Right lobe of liver (tissue), 4 donors: ENCODE data around the gene DCST1.

Experiments
- POLR2A ChIP-seq: fragments of 450-650 bp; IDR thresholded peaks from one replicate; pipeline ENCODE4 v1.6.1; 2017; ENCODE audit warnings: antibody characterized with exemption, mild to moderate bottlenecking
- TF ChIP-seq, protein P1 (sequence below), 4 donors: fragments of 200-600 bp in 3 of 4; fragments of 450-650 bp in 1 of 4; IDR thresholded peaks; one replicate each; pipeline versions ENCODE4 v1.5.1 to v1.8.0; 2016 to 2022; ENCODE audit warnings: antibody characterized with exemption in 4 of 4, mild to moderate bottlenecking in 2 of 4
- donor health status: DM: no; HTN: no; CAD: no.
- donor health status: DM: no; HTN: no; CAD: no.
- donor health status: DM: no; HTN: yes; CAD: no.

DNA sequence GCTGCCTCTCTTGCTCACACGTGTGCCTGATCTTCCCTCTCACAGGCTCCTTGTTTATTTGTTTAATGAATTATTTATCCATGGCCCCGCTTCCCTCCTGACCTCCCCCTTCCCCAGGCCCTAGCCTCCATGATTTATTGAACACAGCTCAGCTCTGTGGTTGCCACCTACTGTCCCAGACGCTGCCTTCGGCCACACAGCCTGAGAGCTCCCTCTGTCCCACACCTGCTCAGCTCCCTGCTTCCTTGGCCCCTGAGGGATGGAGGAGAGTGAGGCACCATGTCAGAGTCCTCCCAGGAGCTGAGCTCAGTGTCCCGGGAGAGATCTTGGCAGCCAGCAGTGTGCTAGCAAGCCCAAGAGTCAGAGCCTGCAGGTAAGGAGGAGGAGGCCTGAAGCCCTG, 41.9 kb downstream of the DCST1 start:
- no peak for TF ChIP-seq POLR2A
- TF ChIP-seq, protein P1, sequence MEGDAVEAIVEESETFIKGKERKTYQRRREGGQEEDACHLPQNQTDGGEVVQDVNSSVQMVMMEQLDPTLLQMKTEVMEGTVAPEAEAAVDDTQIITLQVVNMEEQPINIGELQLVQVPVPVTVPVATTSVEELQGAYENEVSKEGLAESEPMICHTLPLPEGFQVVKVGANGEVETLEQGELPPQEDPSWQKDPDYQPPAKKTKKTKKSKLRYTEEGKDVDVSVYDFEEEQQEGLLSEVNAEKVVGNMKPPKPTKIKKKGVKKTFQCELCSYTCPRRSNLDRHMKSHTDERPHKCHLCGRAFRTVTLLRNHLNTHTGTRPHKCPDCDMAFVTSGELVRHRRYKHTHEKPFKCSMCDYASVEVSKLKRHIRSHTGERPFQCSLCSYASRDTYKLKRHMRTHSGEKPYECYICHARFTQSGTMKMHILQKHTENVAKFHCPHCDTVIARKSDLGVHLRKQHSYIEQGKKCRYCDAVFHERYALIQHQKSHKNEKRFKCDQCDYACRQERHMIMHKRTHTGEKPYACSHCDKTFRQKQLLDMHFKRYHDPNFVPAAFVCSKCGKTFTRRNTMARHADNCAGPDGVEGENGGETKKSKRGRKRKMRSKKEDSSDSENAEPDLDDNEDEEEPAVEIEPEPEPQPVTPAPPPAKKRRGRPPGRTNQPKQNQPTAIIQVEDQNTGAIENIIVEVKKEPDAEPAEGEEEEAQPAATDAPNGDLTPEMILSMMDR (IDR thresholded peaks at IDR 0.05), result no peak
